Spleen (tissue), 11 donors: ENCODE data around the gene AP3B1. TPM values are rescaled to one million over a fixed set of nuclear protein-coding genes. Genes with fewer than 3 reads are reported as not detected.

Experiments
- DNase-seq: peaks from one replicate; pipeline ENCODE4 v3.0.0-alpha.2; 2020
- H3K27ac ChIP-seq, 8 donors: fragments of 200-600 bp; sonication (generic) in 7 of 8; 1 replicate in 4 of 8; 2 replicates in 4 of 8; pipeline versions ENCODE4 v1.5.0 to v1.8.0; 2016 to 2021; ENCODE audit warnings: inconsistent platforms in 4 of 8, mild to moderate bottlenecking in 4 of 8, moderate library complexity in 1 of 8
- H3K27me3 ChIP-seq, 7 donors: fragments of 200-600 bp; sonication (generic) in 6 of 7; replicated peaks in 1 of 7; 1 replicate in 4 of 7; 2 replicates in 3 of 7; pipeline versions ENCODE4 v1.5.0 to v1.8.0; 2016 to 2021; ENCODE audit warnings: inconsistent platforms in 3 of 7, mild to moderate bottlenecking in 1 of 7
- H3K36me3 ChIP-seq, 6 donors: fragments of 200-600 bp; sonication (generic) in 5 of 6; 1 replicate in 4 of 6; 2 replicates in 2 of 6; pipeline versions ENCODE4 v1.5.0 to v1.8.0; 2016 to 2021; ENCODE audit warnings: inconsistent platforms in 2 of 6
- H3K4me1 ChIP-seq, 6 donors: fragments of 200-600 bp; sonication (generic) in 5 of 6; 1 replicate in 3 of 6; 2 replicates in 3 of 6; pipeline versions ENCODE4 v1.5.0 to v1.8.0; 2016 to 2021; ENCODE audit warnings: inconsistent platforms in 3 of 6
- H3K4me3 ChIP-seq, 8 donors: fragments of 200-600 bp; sonication (generic) in 7 of 8; 1 replicate in 4 of 8; 2 replicates in 4 of 8; pipeline versions ENCODE4 v1.5.0 to v1.8.0; 2016 to 2021; ENCODE audit warnings: inconsistent platforms in 4 of 8, mild to moderate bottlenecking in 4 of 8, moderate library complexity in 2 of 8
- H3K9me3 ChIP-seq, 8 donors: fragments of 200-600 bp; sonication (generic) in 7 of 8; 1 replicate in 4 of 8; 2 replicates in 4 of 8; pipeline versions ENCODE4 v1.5.0 to v1.8.0; 2016 to 2021; ENCODE audit warnings: inconsistent platforms in 4 of 8
- CTCF ChIP-seq, 11 experiments: fragments of 200-600 bp in 7 of 11; fragments of 450-650 bp in 4 of 11; sonication (generic) in 4 of 11; IDR thresholded peaks in 8 of 11; conservative IDR thresholded peaks in 3 of 11; 1 replicate in 7 of 11; 2 replicates in 4 of 11; pipeline versions ENCODE4 v1.4.0 to v1.8.0; 2016 to 2021; ENCODE audit warnings: antibody characterized with exemption in 11 of 11, inconsistent platforms in 4 of 11, mild to moderate bottlenecking in 1 of 11
- POLR2A ChIP-seq, 3 donors: fragments of 450-650 bp; IDR thresholded peaks; one replicate each; pipeline ENCODE4 v1.5.1; 2017; ENCODE audit warnings: antibody characterized with exemption in 3 of 3, mild to moderate bottlenecking in 1 of 3
- POLR2AphosphoS5 ChIP-seq, 3 donors: sonication (generic); formaldehyde crosslinking; IDR thresholded peaks; one replicate each; pipeline ENCODE4 v1.5.1; 2017; ENCODE audit warnings: antibody characterized with exemption in 3 of 3
- WGBS, 5 donors: extraction: QIAGEN DNeasy Blood & Tissue Kit in 3 of 5; methylation state at CpG; one replicate each; pipeline versions ENCODE4 v1.1.5 to v1.1.7; 2013 to 2018; 5-methylcytosine and 5-hydroxymethylcytosine counted together
- intact Hi-C: fragments of 100-400 bp; cut with DNase I; formaldehyde crosslinking; loops from one replicate; pipeline ENCODE4 v1.15.0; 2023; ENCODE audit warnings: low total_unique reads
- polyA plus RNA-seq, 3 donors: library from polyadenylated mRNA; stranded (reverse); fragments of 200-250 nt; gene quantifications; one replicate each; pipeline ENCODE4 v1.2.1, GENCODE V29; 2013
- total RNA-seq, 7 donors: library from RNA; depleted of rRNA in 3 of 7; stranded (reverse); fragments of >200 nt in 3 of 7; fragmentation: NEBNext Ultra II Directional in 4 of 7; extraction: Animal tissue kit (Norgen Biotek cat#: 25700) in 4 of 7; gene quantifications; one replicate each; pipeline versions ENCODE4 v1.1.0 to v1.2.1, GENCODE V29; 2016 to 2021
- donor health status: healthy with polysubstance abuse.
- donor health status: DM: no; HTN: no; CAD: no; lungs with moderate emphysema.
- donor health status: DM: no; HTN: no; CAD: no.
- donor health status: Bipolar disorder and iron deficiency.
- donor health status: healthy.
- donor health status: DM: no; HTN: no; CAD: no.
- donor health status: DM: yes; HTN: yes; CAD: no.

The AP3B1 gene
- total and polyA plus RNA-seq, 10 donors = 27.9 to 76.2 (median 48.2) TPM

GRCh38 chr5:78269088-78269703 is 25.3 kb downstream of the AP3B1 start:
- no peak for DNase-seq
- Histone ChIP-seq H3K4me1 (peaks cover 5 to 29% (median 18%) of the 10 kb centered on the region in 6 donors), H3K4me3 (no peak overlapping the region), H3K36me3 (peaks cover 0 to 29% (median 14%) of the 10 kb centered on the region in 6 donors), H3K9me3 (no peaks in the 10 kb centered on the region), H3K27me3 (no peaks in the 10 kb centered on the region), H3K27ac (peak overlapping the region in 2 of 8 donors; percentile 19 to 58)
- TF ChIP-seq POLR2A (IDR thresholded peaks at IDR 0.05) (no peak), POLR2AphosphoS5 (IDR thresholded peaks at IDR 0.05) (no peak), CTCF (IDR thresholded peaks at IDR 0.05 in 8 of 11, conservative IDR thresholded peaks at IDR 0.05 in 3 of 11) (peak; percentile 32 to 73 (median 56))
- intact Hi-C loops = no loop called here

- DNase-seq = no peak
- WGBS, 5 donors = 32 to 45% (median 42%) methylated on average over 2 of the region's 2 CpGs
- Histone ChIP-seq H3K27ac (peak overlapping the region in 3 of 8 donors; percentile 19 to 58 (median 32)), H3K9me3 (no peaks in the 10 kb centered on the region), H3K4me3 (no peak overlapping the region), H3K36me3 (peaks cover 0 to 38% (median 16%) of the 10 kb centered on the region in 6 donors), H3K27me3 (no peaks in the 10 kb centered on the region), H3K4me1 (peaks cover 5 to 29% (median 18%) of the 10 kb centered on the region in 6 donors)
- intact Hi-C loops = no loop called here
- TF ChIP-seq CTCF (IDR thresholded peaks at IDR 0.05 in 8 of 11, conservative IDR thresholded peaks at IDR 0.05 in 3 of 11) = no peak
- TF ChIP-seq POLR2A (IDR thresholded peaks at IDR 0.05) = no peak
- TF ChIP-seq POLR2AphosphoS5 (IDR thresholded peaks at IDR 0.05) = no peak
Measured at GRCh38 chr5:78268356-78268755, 26.1 kb downstream of the AP3B1 start.

DNA sequence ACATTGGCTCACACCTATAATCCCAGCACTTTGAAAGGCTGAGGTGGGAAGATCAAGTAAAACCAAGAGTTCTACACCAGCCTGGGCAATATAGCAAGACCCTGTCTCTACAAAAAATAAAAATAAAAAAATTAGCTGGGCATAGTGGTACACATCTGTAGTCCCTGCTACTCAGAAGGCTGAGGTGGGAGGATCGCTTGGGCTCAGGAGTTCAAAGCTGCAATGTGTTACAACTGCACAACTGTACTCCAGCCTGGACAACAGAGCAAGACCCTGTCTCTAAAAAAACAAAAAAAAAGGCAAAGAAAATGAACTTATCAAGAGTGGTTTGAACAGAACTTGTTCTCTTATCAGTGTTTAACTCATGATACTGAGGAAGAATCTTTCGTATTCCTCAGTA is 29.3 kb downstream of the AP3B1 start:
- 97 to 100% (median 99%) methylated on average over 2 of the region's 2 CpGs for WGBS, 5 donors
- no peaks in the 10 kb centered on the region for H3K9me3 ChIP-seq
- peaks cover 0 to 62% (median 16%) of the 10 kb centered on the region in 6 donors for H3K36me3 ChIP-seq
- no peak overlapping the region for H3K4me3 ChIP-seq
- DNase-seq = no peak
- intact Hi-C loops = no loop called here
- H3K4me1 ChIP-seq = peaks cover 5 to 29% (median 18%) of the 10 kb centered on the region in 6 donors
- TF ChIP-seq POLR2AphosphoS5 (IDR thresholded peaks at IDR 0.05) (no peak), CTCF (IDR thresholded peaks at IDR 0.05 in 8 of 11, conservative IDR thresholded peaks at IDR 0.05 in 3 of 11) (no peak)
- H3K27ac ChIP-seq = no peak overlapping the region
- H3K27me3 ChIP-seq = no peaks in the 10 kb centered on the region

DNA sequence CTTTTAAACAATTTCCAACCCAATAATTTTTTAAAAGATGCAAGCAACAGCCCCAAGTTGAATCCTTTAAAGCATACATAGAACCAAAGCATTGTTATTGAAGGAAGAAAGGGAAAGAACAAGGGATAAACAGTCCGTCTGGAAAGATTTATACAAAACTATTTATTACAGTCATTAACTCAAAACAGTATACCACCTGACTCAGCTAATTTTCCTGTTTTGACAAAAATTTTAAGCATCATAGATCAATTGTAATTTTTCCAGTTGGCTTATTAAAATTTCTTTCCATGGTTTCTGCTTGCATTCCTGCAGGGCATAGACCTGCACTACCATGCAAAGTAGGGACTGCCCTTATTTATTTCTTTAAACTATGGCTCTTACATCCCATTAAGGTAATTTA is 29.9 kb downstream of the AP3B1 start:
- Histone ChIP-seq H3K27ac (no peak overlapping the region), H3K9me3 (no peaks in the 10 kb centered on the region), H3K27me3 (no peaks in the 10 kb centered on the region), H3K36me3 (peaks cover 0 to 65% (median 16%) of the 10 kb centered on the region in 6 donors), H3K4me3 (no peak overlapping the region), H3K4me1 (peaks cover 5 to 26% (median 18%) of the 10 kb centered on the region in 6 donors)
- DNase-seq = no peak
- TF ChIP-seq POLR2AphosphoS5 (IDR thresholded peaks at IDR 0.05) = no peak
- TF ChIP-seq POLR2A (IDR thresholded peaks at IDR 0.05) = no peak
- no peak for TF ChIP-seq CTCF (IDR thresholded peaks at IDR 0.05 in 8 of 11, conservative IDR thresholded peaks at IDR 0.05 in 3 of 11)
- intact Hi-C loops = no loop called here
- 86 to 100% (median 97%) methylated on average over 1 of the region's 1 CpG for WGBS, 5 donors
